Endodermal cell (in vitro differentiated cells): Measurements from ENCODE around the gene VIPR1. TPM values are rescaled to one million over a fixed set of nuclear protein-coding genes. Genes with fewer than 3 reads are reported as not detected.

Source experiments
- DNase-seq: peaks from one replicate; pipeline ENCODE4 v3.0.0-alpha.2; 2017
- H3K27ac ChIP-seq: 2 replicates; pipeline ENCODE4 v1.5.1; 2013; ENCODE audit warnings: mild to moderate bottlenecking, low read depth, low read length, moderate library complexity
- H3K27me3 ChIP-seq: 2 replicates; pipeline ENCODE4 v1.6.1; 2013; ENCODE audit warnings: mild to moderate bottlenecking, low read length, moderate library complexity; ENCODE audit not compliant: insufficient read depth, control insufficient read depth, poor library complexity, severe bottlenecking
- H3K36me3 ChIP-seq: 2 replicates; pipeline ENCODE4 v1.7.0; 2013; ENCODE audit warnings: mild to moderate bottlenecking, low read length, moderate library complexity; ENCODE audit not compliant: control insufficient read depth, insufficient read depth
- H3K4me1 ChIP-seq: one replicate; pipeline ENCODE4 v1.7.0; 2013; ENCODE audit warnings: low read length; ENCODE audit not compliant: control insufficient read depth, insufficient read depth
- H3K4me3 ChIP-seq: 2 replicates; pipeline ENCODE4 v1.5.1; 2013; ENCODE audit warnings: mild to moderate bottlenecking, low read length, moderate library complexity
- H3K9ac ChIP-seq: 2 replicates; pipeline ENCODE4 v1.6.1; 2013; ENCODE audit warnings: mild to moderate bottlenecking, low read length, moderate library complexity; ENCODE audit not compliant: poor library complexity, severe bottlenecking; ENCODE audit errors: extremely low read depth
- H3K9me3 ChIP-seq: 2 replicates; pipeline ENCODE4 v1.6.1; 2013; ENCODE audit warnings: mild to moderate bottlenecking, low read length, moderate library complexity; ENCODE audit not compliant: control insufficient read depth
- H3K27ac Mint-ChIP-seq: 2 replicates; pipeline ENCODE4 v1.8.0; 2020; ENCODE audit warnings: mixed read lengths
- H3K27me3 Mint-ChIP-seq: 2 replicates; pipeline ENCODE4 v1.8.0; 2021; ENCODE audit warnings: mild to moderate bottlenecking, mixed read lengths; ENCODE audit not compliant: insufficient read depth
- H3K36me3 Mint-ChIP-seq: 2 replicates; pipeline ENCODE4 v1.8.0; 2020; ENCODE audit warnings: low read depth, mixed read lengths
- H3K4me1 Mint-ChIP-seq: 2 replicates; pipeline ENCODE4 v1.8.0; 2020; ENCODE audit warnings: mixed read lengths
- H3K4me3 Mint-ChIP-seq: 2 replicates; pipeline ENCODE4 v1.8.0; 2020; ENCODE audit warnings: mild to moderate bottlenecking, moderate library complexity, mixed read lengths
- H3K9me3 Mint-ChIP-seq: 2 replicates; pipeline ENCODE4 v1.8.0; 2020; ENCODE audit warnings: mild to moderate bottlenecking, mixed read lengths
- WGBS, 2 experiments: methylation state at CpG; one replicate each; pipeline versions ENCODE4 v1.1.5 to v1.1.7; 2013; ENCODE audit warnings: missing lambda C conversion rate in 2 of 2, mixed read lengths in 1 of 2; ENCODE audit not compliant: insufficient coverage in 1 of 2, insufficient read length in 1 of 2; 5-methylcytosine and 5-hydroxymethylcytosine counted together
- total RNA-seq, 2 donors: library from RNA; stranded (reverse); fragmentation: NEBNext Ultra II Directional in 1 of 2; extraction: Animal tissue kit (Norgen Biotek cat#: 25700) in 1 of 2; gene quantifications; 2 replicates in 1 of 2; 3 replicates in 1 of 2; pipeline ENCODE4 v1.2.1, GENCODE V29; 2021
- TF ChIP-seq, protein P1 (sequence below): fragments of 200-600 bp; sonication (generic); conservative IDR thresholded peaks from 2 replicates; pipeline ENCODE4 v1.5.0; 2021; ENCODE audit warnings: antibody characterized with exemption, mild to moderate bottlenecking

VIPR1 gene
- total RNA-seq, 2 donors from 2014 or later: 12.9 to 14.7 TPM

DNA sequence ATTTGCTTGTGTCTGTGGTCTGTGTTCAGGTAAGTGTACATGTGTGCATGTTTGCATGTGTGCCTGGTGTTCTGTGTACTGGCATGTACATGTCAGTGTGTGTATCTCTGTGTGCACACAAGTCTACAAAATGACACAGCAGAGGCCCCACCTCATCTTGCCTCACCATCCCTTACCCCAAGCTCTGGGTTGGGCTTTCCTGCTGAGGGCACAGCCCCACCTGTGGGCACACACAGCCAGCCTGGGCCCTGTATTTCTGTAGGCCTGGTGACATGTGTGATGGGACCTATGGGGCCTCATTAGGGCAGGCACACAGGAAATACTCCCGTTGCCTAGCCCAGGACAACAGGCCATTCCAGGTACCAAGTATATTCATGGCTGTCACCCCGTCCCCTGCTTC, 13.5 kb downstream of the VIPR1 start:
- TF ChIP-seq, protein P1, sequence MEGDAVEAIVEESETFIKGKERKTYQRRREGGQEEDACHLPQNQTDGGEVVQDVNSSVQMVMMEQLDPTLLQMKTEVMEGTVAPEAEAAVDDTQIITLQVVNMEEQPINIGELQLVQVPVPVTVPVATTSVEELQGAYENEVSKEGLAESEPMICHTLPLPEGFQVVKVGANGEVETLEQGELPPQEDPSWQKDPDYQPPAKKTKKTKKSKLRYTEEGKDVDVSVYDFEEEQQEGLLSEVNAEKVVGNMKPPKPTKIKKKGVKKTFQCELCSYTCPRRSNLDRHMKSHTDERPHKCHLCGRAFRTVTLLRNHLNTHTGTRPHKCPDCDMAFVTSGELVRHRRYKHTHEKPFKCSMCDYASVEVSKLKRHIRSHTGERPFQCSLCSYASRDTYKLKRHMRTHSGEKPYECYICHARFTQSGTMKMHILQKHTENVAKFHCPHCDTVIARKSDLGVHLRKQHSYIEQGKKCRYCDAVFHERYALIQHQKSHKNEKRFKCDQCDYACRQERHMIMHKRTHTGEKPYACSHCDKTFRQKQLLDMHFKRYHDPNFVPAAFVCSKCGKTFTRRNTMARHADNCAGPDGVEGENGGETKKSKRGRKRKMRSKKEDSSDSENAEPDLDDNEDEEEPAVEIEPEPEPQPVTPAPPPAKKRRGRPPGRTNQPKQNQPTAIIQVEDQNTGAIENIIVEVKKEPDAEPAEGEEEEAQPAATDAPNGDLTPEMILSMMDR: no peak
- no peaks in the 10 kb centered on the region for H3K36me3 Mint-ChIP-seq
- Histone ChIP-seq H3K4me1 (no peaks in the 10 kb centered on the region), H3K36me3 (no peaks in the 10 kb centered on the region), H3K27ac (no peak overlapping the region), H3K4me3 (no peak overlapping the region), H3K27me3 (no peaks in the 10 kb centered on the region), H3K9me3 (no peaks in the 10 kb centered on the region), H3K9ac (no peak overlapping the region)
- H3K4me3 Mint-ChIP-seq: no peak overlapping the region
- H3K4me1 Mint-ChIP-seq: peaks cover 4% of the 10 kb centered on the region
- no peaks in the 10 kb centered on the region for H3K9me3 Mint-ChIP-seq
- no peaks in the 10 kb centered on the region for H3K27me3 Mint-ChIP-seq
- no peak for DNase-seq
- WGBS, 2 experiments: 83 to 92% methylated on average over 1 to 2 of the region's 2 CpGs
- H3K27ac Mint-ChIP-seq: no peak overlapping the region

DNA sequence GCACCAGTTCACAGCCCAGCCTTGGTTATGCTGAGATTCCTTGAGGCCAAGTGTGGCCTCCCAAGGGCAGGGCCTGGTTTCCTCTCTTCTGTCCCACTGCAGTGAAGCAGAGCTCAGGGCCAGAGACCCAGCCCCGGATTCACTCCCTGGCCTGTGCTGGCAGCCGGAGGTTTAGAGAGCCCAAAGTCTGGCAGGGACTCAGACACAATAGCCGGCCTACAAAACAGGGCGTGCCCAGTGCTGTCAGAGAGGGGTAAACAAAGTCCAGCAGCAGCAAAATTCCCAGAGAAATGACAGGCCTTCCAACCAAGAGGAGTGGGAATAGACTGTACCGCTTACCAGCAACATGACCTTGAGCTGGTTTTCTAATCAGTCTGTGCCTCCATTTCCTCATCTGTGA, 14.0 kb downstream of the VIPR1 start:
- no peak for DNase-seq
- H3K4me3 Mint-ChIP-seq: no peak overlapping the region
- Histone ChIP-seq H3K36me3 (no peaks in the 10 kb centered on the region), H3K27ac (no peak overlapping the region), H3K4me1 (no peaks in the 10 kb centered on the region), H3K4me3 (no peak overlapping the region), H3K9ac (no peak overlapping the region), H3K9me3 (no peaks in the 10 kb centered on the region), H3K27me3 (no peaks in the 10 kb centered on the region)
- no peaks in the 10 kb centered on the region for H3K36me3 Mint-ChIP-seq
- peaks cover 4% of the 10 kb centered on the region for H3K4me1 Mint-ChIP-seq
- 84 to 94% methylated on average over 5 of the region's 5 CpGs for WGBS, 2 experiments
- H3K27ac Mint-ChIP-seq: no peak overlapping the region
- no peaks in the 10 kb centered on the region for H3K27me3 Mint-ChIP-seq
- TF ChIP-seq, protein P1: no peak
- H3K9me3 Mint-ChIP-seq: no peaks in the 10 kb centered on the region

DNA sequence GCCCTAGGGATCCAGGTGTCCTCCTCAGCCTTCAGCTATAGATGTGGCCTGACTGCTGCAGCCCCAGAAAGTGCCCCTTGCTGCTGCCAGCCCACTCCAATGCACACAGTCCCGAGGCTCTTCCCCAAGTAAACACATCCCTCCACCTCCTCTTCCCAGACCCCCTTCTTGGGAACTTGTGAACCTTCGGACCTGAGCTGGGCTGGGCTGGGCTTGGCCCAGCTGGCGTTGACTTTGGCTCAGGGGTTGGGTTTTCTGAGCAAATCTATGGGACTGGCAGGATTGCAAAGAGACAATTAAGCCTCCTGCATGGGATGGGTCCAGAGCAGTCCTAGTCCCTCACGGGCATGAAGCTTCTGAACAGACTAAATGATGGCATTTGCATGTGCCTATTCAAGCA, 14.7 kb downstream of the VIPR1 start:
- H3K36me3 Mint-ChIP-seq: no peaks in the 10 kb centered on the region
- H3K27ac ChIP-seq: no peak overlapping the region
- TF ChIP-seq, protein P1: no peak
- DNase-seq: no peak
- no peak overlapping the region for H3K27ac Mint-ChIP-seq
- no peak overlapping the region for H3K4me3 Mint-ChIP-seq
- H3K36me3 ChIP-seq: no peaks in the 10 kb centered on the region
- no peak overlapping the region for H3K4me3 ChIP-seq
- H3K9me3 ChIP-seq: no peaks in the 10 kb centered on the region
- no peaks in the 10 kb centered on the region for H3K9me3 Mint-ChIP-seq
- H3K27me3 Mint-ChIP-seq: no peaks in the 10 kb centered on the region
- H3K27me3 ChIP-seq: no peaks in the 10 kb centered on the region
- H3K9ac ChIP-seq: no peak overlapping the region
- H3K4me1 Mint-ChIP-seq: peaks cover 4% of the 10 kb centered on the region
- WGBS, 2 experiments: 81 to 87% methylated on average over 4 of the region's 4 CpGs
- H3K4me1 ChIP-seq: no peaks in the 10 kb centered on the region
